Measurements from ENCODE around the gene HS6ST3.
"Not testable (repeated sequence)": the region's sequence is repeated elsewhere in the genome, so short reads cannot be mapped to it uniquely, and the experiment has no call there.

HS6ST3 gene

DNA sequence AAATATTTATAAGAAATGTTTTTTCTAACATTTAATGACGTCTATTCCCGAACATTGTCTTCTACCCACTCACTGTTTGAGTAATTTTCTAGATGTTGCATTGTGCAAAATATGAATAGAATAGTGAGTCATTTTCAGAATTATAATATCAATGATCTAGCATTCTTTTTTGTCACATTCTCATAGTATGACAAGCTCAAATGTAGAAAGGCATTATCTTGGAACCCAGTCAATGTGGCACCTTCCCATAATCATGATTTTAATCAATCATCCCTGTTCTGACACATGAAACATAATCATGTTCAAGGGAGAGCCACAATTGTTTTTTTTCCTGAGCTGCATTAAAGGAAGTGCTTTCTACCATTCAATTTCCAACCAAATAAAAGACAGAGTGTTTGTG, 638.6 kb downstream of the HS6ST3 start:
- no peak for DNase-seq (ENCODE audit: low read depth in 2 of 2)

DNA sequence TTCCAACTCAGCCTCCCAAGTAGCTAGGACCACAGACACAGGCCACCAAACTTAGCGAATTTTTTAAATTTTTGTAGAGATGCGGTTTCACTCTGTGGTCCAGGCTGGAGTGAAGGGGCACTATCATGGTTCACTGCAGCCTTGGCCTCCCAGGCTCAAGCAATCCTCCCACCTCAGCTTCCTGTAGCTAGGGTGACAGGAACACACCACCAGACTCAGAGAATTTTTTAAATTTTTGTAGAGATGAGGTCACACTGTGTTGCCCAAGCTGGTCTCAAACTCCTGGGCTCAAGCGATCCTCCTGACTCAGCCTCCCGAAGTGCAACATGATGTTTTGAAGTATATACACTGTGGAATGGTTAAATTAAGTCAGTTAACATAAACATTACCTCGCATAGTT, 640.8 kb downstream of the HS6ST3 start:
- no peak for DNase-seq (ENCODE audit: low read depth in 2 of 2)

DNA sequence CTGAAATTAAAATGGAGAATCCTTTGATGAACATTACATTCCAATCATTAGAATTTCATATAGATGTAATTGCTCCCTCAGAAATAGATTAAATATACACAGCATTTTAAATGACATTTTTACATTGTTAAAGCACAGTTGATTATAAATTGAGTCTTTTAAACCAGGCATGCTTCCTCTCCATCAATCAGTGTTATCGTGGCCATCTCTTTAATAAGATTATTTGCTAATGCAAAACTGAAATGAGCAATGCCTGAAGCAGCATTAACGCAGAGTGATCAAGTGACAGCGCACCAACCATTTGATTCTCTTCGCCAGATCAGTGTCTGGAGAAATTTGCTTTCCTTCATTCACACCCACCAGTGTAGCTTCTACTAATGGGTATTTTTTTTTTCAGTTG, 644.6 kb downstream of the HS6ST3 start:
- DNase-seq (ENCODE audit: low read depth in 2 of 2): no peak

DNA sequence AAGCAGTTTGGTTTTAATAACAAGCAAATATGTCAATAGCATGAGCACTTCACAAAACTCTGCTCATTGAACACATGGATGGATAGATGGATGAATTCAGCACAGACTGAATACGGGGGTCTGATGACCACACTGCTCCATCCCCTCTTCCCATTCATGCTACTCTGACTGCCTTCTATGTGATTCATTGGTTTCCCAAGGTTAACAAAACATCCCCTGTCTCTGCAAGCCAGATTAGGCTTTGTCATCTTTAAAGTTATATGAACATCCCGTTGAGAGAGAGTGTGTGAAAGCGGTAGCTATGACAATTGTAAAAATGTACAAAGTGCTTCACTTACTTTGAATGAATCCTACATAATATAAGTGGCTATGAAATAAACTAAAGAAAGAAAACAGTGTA, 651.9 kb downstream of the HS6ST3 start:
- DNase-seq (ENCODE audit: low read depth in 2 of 2): no peak

DNA sequence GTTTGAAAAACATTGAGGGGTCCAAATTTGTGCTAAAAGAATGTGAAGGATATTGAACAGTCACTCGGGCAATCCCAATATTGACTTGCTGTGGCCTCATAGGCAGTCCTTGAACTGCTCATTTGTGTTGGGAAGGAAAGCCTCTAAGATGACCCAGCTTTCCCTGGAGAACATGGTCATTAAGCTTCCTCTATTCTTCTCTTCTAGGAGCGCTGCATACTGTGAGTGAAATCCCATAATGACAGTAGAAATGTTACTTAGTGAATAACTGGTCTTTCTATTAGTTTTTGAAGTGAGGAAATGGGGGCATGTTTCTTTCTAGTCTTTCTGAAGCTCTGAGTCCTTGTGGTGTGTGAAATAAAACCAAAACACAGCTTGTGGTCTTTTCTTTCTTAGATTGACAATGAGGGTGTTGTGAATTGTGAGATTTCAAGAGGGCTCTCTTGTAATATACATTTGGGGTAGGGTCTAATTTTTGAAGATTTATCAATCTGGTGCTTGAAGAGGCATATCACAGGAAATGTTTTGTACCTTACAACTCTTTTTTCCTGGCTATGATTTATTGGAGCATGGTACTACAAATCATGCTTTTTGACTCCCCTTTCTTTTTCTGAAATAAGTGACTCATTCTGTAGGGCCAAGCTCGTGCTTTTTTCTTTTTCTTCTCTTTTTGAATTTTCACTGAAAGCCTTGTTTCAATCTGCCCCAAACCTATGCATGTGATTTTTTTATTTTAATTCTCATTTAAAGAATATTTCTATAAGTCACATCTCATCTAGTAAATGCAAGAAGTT, 653.6 kb downstream of the HS6ST3 start:
- DNase-seq (ENCODE audit: low read depth in 2 of 2): no peak

DNA sequence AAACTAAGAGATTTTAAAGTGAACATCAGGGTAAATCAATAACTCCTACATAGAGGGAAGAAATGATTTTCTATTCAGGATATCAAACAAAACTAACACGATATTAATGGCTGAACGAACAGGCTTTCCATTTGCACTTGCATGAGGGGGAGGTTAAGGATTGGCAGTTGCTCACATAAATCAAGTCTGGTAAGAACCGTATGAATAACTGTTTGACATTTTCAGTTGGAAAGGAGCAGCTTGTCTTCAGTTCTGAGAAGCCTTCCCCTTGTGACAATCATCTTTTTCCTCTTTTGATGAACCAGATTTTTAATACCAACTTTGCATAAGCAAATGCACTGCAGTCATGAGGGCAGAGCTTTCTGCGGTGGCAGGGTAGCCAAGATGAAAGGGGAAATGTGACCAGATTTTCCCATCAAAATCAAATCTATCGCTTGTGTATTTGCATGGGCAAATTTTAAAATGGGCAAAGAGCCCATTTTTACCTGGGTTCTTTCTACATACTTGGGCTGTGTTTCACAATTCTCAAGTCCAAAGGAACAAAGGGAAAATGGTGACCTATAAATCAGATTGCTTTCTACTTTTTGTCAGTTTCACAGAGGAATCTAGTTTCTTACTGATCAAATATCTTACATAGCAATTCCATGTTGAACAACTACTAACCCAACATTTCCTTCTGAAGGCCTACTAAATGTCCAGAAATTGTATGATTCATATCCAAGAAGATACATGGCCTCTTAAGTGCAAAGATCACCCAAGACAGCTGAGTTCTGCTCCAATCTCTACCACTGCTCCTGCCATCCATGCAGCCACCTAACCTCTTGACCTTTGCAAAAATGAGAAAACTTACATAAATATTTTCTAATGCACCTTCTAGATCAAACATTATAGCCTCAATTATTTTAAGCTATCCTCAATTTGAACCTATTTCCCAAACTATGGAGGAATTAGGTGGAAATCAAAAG, 654.7 kb downstream of the HS6ST3 start:
- no peak for DNase-seq (ENCODE audit: low read depth in 2 of 2)

DNA sequence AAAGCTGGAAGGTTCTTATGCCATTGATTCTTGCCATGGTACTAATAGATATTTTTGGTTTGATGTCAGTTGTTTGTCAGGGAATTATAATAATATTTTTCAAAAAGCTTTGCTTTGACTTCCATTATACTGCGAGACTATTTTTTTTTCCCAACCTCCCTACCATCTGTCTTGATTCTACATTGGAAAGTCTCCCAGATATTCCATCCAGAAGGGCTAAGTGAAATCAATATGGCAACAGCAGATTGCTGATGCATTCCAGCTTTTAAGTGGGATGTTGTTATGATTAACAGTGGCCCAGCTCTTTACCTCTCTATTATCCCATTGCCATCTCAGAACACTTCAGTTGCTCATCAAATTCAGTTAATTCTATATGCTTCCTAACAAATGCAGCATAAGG, 657.0 kb downstream of the HS6ST3 start:
- DNase-seq (ENCODE audit: low read depth in 2 of 2): no peak

DNA sequence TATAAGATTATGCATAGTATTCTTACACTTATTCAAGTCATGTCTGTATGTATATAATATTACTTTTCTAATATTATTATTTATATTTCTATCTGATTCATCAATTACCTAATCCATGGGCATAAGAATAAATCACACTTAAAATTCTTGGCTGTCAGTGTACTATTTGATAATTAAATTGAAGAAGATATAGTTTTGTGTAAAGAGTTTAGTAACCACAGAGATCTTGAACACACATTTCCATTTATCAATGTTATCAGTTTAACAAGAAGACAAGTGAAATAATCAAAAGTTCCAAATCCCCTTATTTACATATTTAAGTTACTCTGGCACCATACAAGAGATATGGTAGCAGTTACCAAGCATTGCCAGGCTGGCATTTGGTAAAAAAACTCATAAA, 659.9 kb downstream of the HS6ST3 start:
- no peak for DNase-seq (ENCODE audit: low read depth in 2 of 2)

DNA sequence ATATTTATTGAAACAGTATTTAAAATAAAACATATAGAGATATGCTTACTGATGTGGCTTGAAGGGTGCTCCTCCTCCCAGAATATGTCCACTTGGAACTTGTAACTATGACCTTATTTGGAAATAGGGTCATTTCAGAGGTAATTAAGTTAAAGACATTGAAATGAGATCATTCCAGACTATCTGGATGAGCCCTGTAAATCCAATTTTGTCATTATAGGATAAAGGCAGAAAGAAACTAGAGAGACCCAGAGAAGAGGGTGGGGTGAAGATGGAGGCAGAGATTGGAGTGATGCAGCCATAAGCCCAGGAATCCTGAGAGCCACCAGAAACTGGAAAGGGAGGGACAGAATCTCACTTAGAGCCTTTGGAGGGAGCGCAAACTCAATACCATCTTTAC, 661.2 kb downstream of the HS6ST3 start:
- DNase-seq (ENCODE audit: low read depth in 2 of 2): no peak

DNA sequence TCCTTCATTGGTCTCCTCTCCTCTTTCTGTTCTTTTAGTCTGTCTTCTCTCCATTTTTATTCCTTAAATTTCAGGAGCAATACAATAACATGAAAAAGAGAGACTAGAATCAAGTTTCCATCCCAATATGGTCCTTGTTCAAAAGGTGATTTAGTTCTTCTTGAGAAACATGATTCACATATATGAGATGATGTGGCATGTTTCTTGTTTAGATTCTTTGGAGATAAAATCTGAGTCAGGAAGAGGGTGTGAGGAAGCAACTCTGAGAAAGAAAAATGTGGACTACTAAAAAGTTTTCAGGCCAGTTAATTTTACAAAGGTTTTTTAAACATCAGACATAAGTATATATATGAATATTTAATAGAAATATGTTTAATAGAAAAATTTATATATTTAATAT, 673.0 kb downstream of the HS6ST3 start:
- DNase-seq (ENCODE audit: low read depth in 2 of 2): no peak

DNA sequence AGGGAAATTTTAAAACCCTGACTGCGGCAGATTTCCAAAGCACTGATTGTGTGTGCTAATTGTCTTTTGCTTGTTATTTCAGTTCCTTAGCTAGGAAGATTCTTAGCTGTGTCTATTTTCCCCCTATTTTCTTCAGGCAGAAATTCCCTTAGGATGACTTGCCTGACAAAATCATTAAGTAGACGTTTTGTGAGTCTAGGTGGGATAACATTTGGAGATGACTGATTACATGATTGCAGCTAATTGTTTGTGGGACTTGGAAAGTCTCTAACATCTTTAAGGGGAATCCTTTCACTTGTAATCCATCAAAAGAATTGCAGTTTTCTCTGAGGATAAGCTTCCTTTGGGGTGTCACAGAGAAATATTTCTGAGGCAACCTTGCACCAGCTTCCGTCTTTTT, 676.4 kb downstream of the HS6ST3 start:
- no peak for DNase-seq (ENCODE audit: low read depth in 2 of 2)

DNA sequence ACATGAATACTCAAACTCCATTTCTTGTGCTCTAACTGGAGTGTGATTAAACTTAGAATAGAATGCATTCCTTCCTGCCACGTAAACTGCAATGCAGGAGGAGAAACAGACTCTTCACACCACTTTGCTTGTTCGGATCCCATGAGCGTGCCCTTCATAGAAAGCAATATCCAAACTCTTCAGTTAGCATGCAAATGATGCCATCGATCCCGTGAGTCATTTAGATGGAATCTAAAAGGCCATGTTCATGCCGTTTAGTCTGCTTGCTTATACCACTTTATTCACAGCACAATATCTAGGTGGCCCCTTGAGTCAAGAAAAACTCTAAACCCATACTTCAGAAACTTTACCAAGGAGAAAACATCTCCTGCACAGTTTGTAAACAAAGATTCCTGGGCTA, 678.6 kb downstream of the HS6ST3 start:
- no peak for DNase-seq (ENCODE audit: low read depth in 2 of 2)

DNA sequence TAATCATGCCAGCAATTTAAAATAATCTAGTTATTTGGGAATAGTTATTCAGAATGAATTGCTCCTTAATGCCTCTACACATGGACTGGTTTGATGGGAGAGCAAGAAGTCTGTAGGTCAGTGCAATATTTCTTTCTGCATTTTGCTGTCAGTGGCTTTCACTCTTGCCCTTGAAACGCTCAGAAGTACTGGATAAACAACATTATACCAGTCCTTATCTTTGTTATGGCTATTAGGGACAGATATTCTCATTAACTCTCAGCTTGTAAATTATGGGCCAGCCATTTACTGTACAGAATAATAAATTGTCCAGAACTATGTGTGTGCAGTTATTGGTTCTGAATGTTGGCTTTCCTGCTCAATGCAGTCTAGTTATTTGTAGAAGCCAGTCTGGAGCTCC, 680.0 kb downstream of the HS6ST3 start:
- DNase-seq (ENCODE audit: low read depth in 2 of 2): no peak

DNA sequence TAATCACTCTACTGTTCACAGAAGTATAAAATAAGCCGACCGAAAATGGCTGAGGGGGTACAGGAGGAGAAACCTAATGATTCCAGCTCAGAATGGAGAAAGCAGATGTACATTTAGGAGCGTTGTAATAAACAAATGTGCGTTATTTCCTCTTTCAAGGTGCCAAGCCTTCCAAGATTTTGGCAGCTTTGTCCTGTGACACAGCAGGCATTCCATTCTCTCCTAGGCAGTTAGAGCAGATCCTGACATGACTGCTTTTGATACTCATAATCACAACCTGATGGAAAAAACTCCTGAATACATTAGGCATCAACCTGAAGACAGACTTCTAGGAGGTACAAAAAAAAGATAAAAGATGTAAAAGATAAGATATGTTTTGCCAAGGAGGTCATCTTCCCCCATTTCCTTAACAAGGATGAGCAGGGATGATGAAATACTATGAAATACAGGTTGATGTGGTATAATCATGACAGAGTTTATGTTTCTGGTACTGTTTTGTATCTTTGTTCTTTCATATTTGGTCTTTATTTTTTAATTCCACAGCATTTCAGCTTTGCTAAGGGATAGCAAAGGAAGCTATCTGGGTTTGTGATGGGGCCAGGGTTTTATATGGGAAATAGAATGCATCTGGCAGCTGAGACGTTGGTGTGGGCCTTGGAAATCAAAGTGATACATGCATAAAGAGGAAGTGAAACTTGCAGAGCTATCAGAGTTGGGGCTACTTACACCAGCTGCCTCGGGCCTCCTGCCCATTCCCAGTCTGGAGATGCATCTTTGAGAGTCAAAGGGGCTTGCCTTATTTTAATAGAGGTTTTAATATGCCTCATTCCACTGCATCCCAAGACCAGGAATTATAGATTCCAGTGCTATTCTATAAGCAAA, 681.8 kb downstream of the HS6ST3 start:
- DNase-seq (ENCODE audit: low read depth in 2 of 2): no peak

DNA sequence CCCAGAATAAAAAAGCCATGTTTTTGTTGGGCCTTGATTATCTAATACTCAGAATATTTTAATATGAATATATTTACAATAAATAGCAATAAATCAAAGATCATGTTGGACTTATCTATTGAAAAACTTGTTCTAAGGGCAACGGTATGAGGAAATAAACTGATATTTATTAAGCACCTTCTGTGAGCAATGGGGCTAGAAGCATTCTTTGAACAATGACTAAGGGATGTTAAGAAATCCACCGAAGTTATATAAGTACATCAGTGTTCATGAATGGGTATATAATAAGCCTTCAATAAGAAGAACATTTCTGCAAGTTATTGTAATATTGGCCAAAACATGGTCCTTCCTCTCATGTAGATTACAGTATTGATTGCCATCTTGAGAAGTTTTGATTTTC, 682.5 kb downstream of the HS6ST3 start:
- no peak for DNase-seq (ENCODE audit: low read depth in 2 of 2)

DNA sequence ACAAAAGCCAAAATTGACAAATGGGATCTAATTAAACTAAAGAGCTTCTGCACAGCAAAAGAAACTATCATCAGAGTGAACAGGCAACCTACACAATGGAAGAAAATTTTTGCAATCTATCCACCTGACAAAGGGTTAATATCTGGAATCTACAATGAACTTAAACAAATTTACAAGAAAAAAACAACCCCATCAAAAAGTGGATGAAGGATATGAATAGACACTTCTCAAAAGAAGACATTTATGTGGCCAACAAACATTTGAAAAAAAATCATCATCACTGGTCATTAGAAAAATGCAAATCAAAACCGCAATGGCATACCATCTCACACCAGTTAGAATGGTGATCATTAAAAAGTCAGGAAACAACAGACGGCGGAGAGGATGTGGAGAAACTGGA, 688.4 kb downstream of the HS6ST3 start:
- not testable (repeated sequence) for DNase-seq (ENCODE audit: low read depth in 2 of 2)

DNA sequence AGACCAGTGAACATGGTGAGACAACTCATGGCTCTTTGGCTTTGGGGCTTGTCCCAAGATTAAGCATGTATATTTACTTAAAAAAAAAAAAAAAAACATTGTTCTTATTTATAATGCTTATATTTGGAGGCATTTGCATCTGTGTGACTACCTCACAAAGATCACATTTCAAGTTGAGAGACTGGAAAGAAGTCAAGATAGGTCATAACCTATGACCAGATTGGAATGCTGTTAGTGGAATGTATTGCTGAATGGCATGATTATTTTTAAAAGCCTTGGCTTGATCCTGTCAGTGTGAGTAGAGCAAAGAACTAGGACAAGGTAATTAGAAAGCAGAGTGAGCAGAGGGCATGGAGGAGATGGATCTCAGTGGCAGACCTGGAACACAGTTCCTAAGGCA, 689.8 kb downstream of the HS6ST3 start:
- DNase-seq (ENCODE audit: low read depth in 2 of 2): no peak

DNA sequence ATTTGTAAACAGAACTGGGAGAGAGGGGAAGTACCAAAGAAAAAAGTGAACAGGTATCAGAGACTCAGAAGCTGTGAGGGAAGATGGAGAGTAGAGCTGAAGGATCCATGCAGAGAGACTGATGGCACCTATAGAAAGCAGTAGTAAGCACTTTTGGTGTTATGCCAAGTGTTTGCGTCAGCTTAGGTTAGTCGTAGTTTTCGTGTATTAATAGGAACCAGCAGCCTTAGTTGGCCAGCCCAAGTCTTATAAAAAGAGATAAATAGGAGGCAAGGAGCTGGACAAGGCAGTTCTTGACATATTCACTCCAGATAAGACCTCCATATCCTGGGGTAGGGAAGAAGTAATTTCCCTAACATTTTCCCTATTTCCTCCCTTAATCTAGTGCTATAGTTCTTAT, 690.2 kb downstream of the HS6ST3 start:
- no peak for DNase-seq (ENCODE audit: low read depth in 2 of 2)

DNA sequence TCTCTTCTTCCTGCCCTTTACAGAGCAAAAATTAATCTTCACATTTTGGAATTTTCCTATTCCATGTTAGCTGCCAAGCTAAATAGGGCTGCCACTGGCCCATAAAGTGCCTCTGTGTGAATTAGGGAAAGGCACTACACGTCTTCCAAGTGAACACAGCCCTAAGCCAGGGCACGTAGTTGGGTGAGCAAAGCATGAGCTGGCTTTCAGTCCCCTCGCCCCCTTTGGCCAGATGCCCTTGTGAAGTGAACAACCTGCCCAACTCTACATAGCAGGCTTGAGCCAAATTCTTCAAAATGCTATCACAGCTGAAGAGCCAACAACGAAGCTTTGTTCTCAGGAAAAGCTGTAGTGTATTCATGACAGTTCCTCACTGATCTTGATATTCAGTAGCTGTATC, 691.2 kb downstream of the HS6ST3 start:
- no peak for DNase-seq (ENCODE audit: low read depth in 2 of 2)

DNA sequence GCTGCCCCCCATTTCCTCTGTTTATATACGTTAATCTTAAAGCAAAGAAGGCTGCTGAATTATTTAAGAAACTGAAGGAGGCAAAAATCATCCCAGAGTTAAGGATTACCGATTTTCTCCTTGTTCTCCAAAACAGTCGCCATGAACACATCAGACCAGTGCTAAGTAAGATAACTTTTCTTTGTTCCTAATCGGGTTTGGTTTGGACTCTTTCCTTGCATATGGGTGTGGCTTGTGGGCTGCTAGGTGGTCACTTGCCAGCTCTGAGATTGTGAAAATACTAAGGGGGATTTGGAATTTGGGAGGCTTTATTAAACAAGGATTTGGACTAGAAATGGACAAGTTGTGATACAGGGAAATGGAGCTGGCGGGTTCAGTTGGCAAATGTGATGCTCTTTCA, 692.3 kb downstream of the HS6ST3 start:
- DNase-seq (ENCODE audit: low read depth in 2 of 2): no peak

DNA sequence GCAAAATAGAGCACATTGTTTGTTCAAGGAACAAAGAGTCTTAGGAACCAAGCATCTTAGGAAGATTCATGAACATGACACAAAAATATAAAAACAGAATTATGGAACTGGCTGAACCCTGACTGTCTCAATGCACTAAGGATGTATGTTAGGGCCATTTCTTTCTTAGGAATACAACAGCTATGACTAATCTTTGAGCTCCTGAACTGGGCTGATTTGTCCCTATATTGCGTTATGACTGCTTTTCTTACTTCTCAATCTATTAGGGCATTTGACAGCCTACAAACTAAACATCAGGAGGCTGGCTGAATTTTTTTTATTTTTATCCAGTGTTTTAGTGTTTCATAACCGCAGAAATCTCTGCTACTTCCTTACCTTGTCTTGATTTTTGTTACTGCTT, 693.1 kb downstream of the HS6ST3 start:
- DNase-seq (ENCODE audit: low read depth in 2 of 2): no peak

DNA sequence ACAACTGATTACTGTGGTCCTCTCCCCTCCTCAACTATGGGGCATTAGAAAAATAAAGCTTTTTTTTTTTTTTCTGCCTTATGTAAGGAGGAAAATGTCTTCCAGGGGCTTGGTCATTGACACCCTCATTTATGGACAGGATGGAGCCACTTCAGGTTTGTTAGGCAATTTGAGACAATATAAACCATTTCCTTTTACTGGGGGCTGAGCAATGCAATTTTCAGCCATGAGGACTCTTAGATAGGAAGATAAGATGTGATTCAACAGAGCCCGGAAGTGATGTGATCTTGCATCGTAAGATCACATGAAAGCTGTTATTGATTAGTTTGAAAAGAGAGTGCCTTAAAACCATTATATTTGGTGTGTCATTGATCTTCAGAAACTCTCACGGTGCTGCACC, 693.6 kb downstream of the HS6ST3 start:
- no peak for DNase-seq (ENCODE audit: low read depth in 2 of 2)

Data from stimulated activated CD8-positive, alpha-beta memory T cell treated with anti-CD3 and anti-CD28 coated beads, Interleukin-7, amount 100 ng/mL, for 1 hour (primary cell).